ENCODE results near the gene DNAJC25. TPM values are rescaled to one million over a fixed set of nuclear protein-coding genes. Genes with fewer than 3 reads are reported as not detected.

Gene DNAJC25
- total RNA-seq, 1 donor from 2014 or later, result 5.0 TPM

GRCh38 chr9:111621895-111622480 is 9.1 kb upstream of the DNAJC25 start:
- DNase-seq (ENCODE audit: low spot score), result no peak
- intact Hi-C loops (cut with DNase I), result no loop called here

- intact Hi-C loops (cut with DNase I), result no loop called here
- DNase-seq (ENCODE audit: low spot score), result no peak
Measured at GRCh38 chr9:111622626-111623025, 8.5 kb upstream of the DNAJC25 start.

GRCh38 chr9:111627260-111627963 is 3.7 kb upstream of the DNAJC25 start:
- intact Hi-C loops (cut with DNase I), result no loop called here
- DNase-seq (ENCODE audit: low spot score), result no peak

GRCh38 chr9:111628411-111628810 is 2.7 kb upstream of the DNAJC25 start:
- no peak for DNase-seq (ENCODE audit: low spot score)
- intact Hi-C loops (cut with DNase I), result no loop called here

GRCh38 chr9:111630182-111630963 is 761 bp upstream of the DNAJC25 start:
- intact Hi-C loops (cut with DNase I), result loop anchor here (2.0 kb wide), 2 partner anchors 30 to 32 kb away; partner anchors contain the start of genes GNG10 and PTGR1
- DNase-seq (ENCODE audit: low spot score), result no peak

GRCh38 chr9:111630964-111631213 is 245 bp upstream of the DNAJC25 start:
- intact Hi-C loops (cut with DNase I), result loop anchor here (2.0 kb wide), 2 partner anchors 30 to 32 kb away; partner anchors contain the start of genes GNG10 and PTGR1
- DNase-seq (ENCODE audit: low spot score), result no peak

GRCh38 chr9:111632060-111632459 is 926 bp downstream of the DNAJC25 start:
- intact Hi-C loops (cut with DNase I), result no loop called here
- DNase-seq (ENCODE audit: low spot score), result no peak

- intact Hi-C loops (cut with DNase I), result no loop called here
- no peak for DNase-seq (ENCODE audit: low spot score)
Measured at GRCh38 chr9:111632695-111633388, 1.7 kb downstream of the DNAJC25 start.

- intact Hi-C loops (cut with DNase I), result no loop called here
- no peak for DNase-seq (ENCODE audit: low spot score)
Measured at GRCh38 chr9:111633389-111633736, 2.2 kb downstream of the DNAJC25 start.

GRCh38 chr9:111634860-111635259 is 3.7 kb downstream of the DNAJC25 start:
- intact Hi-C loops (cut with DNase I), result no loop called here
- DNase-seq (ENCODE audit: low spot score), result no peak

- DNase-seq (ENCODE audit: low spot score), result no peak
Measured at GRCh38 chr9:111637421-111637950, 6.4 kb downstream of the DNAJC25 start.

GRCh38 chr9:111644195-111644772 is 13.2 kb downstream of the DNAJC25 start:
- intact Hi-C loops (cut with DNase I), result no loop called here

More at GRCh38 chr9:111637421-111637950, 6.4 kb downstream of the DNAJC25 start:
- intact Hi-C loops (cut with DNase I), result no loop called here

GRCh38 chr9:111645806-111646205 is 14.7 kb downstream of the DNAJC25 start:
- no peak for DNase-seq (ENCODE audit: low spot score)
- intact Hi-C loops (cut with DNase I), result no loop called here

More at GRCh38 chr9:111644195-111644772, 13.2 kb downstream of the DNAJC25 start:
- DNase-seq (ENCODE audit: low spot score), result no peak

- no peak for DNase-seq (ENCODE audit: low spot score)
- intact Hi-C loops (cut with DNase I), result no loop called here
Measured at GRCh38 chr9:111646417-111646816, 15.3 kb downstream of the DNAJC25 start.

- DNase-seq (ENCODE audit: low spot score), result no peak
- intact Hi-C loops (cut with DNase I), result no loop called here
Measured at GRCh38 chr9:111648066-111648465, 16.9 kb downstream of the DNAJC25 start.

GRCh38 chr9:111649016-111649415 is 17.9 kb downstream of the DNAJC25 start:
- DNase-seq (ENCODE audit: low spot score), result no peak
- intact Hi-C loops (cut with DNase I), result no loop called here

- intact Hi-C loops (cut with DNase I), result no loop called here
Measured at GRCh38 chr9:111657051-111657450, 25.9 kb downstream of the DNAJC25 start.

GRCh38 chr9:111658943-111659342 is 27.8 kb downstream of the DNAJC25 start:
- no peak for DNase-seq (ENCODE audit: low spot score)

More at GRCh38 chr9:111657051-111657450, 25.9 kb downstream of the DNAJC25 start:
- DNase-seq (ENCODE audit: low spot score), result no peak

GRCh38 chr9:111659691-111660090 is 28.6 kb downstream of the DNAJC25 start:
- no peak for DNase-seq (ENCODE audit: low spot score)

More at GRCh38 chr9:111658943-111659342, 27.8 kb downstream of the DNAJC25 start:
- intact Hi-C loops (cut with DNase I), result no loop called here

More at GRCh38 chr9:111659691-111660090, 28.6 kb downstream of the DNAJC25 start:
- intact Hi-C loops (cut with DNase I), result loop anchor here (2.0 kb wide), 1 partner anchor 29 kb away; the partner anchor contains the start of gene DNAJC25

All from cardiac septum (tissue), 1 donor.